ENCODE measurements around the gene NANP. TPM values are rescaled to one million over a fixed set of nuclear protein-coding genes. Genes with fewer than 3 reads are reported as not detected.
"Not testable (repeated sequence)": the region's sequence is repeated elsewhere in the genome, so short reads cannot be mapped to it uniquely, and the experiment has no call there.

Gene NANP
- total RNA-seq, 1 donor from 2014 or later: 10.0 TPM

DNA sequence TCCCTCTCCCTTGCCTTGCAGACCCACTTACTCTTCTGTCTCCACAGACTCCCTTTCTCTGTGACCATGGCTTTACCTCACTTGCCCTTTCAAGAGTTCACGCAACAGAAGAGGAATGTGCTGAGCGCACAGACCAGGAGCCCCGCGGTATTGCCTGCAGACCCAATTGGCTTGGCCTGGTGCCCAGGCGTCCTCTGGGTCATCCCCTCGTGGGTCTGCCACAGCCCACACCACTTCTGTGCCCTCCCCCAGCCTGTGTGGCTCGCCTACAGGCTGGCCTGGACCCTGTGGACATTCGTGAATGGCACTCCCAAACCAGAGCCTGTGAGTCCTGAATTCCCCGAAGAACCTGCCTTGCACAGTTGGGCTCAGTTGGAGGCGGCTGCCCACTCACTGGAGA, 23.2 kb downstream of the NANP start:
- no peaks in the 10 kb centered on the region for H3K9me3 Mint-ChIP-seq
- intact Hi-C loops (cut with micrococcal nuclease): no loop called here
- H3K4me3 Mint-ChIP-seq: no peak overlapping the region
- H3K27ac Mint-ChIP-seq: no peak overlapping the region
- H3K36me3 Mint-ChIP-seq (ENCODE audit: low read depth): no peaks in the 10 kb centered on the region
- peaks cover 4% of the 10 kb centered on the region for H3K27me3 Mint-ChIP-seq
- peaks cover 5% of the 10 kb centered on the region for H3K4me1 Mint-ChIP-seq
- DNase-seq: no peak

DNA sequence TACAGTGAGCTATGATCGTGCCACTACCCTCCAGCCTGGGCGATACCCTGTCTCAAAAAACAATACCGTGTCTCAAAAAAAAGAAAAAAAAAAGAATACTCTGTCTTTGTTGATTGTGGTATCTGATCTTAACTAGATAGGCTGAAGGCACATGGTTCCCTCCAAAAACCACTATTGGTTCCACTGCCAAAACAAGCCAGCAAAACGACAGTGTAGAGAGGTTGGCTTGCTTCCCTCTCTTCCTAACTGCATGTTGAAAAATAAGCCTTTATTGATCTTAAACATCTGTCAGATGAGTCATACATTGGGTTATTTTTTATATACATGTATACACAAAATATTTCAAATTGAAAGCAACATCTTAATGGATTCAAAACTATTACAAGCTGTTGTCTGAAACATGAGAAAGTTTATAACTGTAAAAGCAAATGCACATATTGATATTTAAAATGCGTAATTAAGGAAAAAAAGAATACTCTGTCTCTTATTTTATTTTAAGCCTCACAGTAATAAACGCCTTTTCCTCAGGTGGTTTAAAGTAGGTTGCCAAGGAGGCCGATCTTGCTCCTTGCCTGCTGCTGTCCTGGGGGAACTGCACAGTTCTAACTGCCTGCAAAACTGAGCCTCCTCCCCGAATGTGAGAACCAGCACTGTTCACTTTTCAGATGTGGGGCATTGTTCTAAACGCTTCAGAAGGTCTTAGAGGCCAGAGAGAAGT, 31.5 kb downstream of the NANP start:
- Mint-ChIP-seq H3K27me3 (peaks cover 16% of the 10 kb centered on the region), H3K9me3 (no peaks in the 10 kb centered on the region), H3K36me3 (ENCODE audit: low read depth) (no peaks in the 10 kb centered on the region), H3K4me3 (no peak overlapping the region), H3K4me1 (no peaks in the 10 kb centered on the region), H3K27ac (no peak overlapping the region)
- DNase-seq: no peak
- intact Hi-C loops (cut with micrococcal nuclease): no loop called here

DNA sequence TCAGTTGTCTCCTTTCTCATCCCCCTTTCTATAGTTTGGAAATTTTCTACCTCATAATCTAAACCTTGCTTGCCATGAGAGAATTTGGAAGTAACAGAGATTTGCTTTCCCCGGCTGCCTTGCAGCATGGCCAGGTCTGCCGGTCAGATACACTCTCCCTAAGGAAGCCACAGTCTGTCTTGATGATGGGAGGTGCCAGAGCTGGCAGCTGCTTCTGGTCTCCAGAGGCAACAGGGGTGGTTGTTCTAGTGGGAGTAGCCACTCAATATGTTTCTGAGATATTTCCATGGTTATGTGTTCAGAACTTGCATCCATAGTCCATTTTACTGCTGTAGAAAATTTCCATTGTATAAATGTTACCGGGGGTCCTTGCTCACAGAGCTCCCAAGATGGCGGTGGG, 33.0 kb downstream of the NANP start:
- peaks cover 12% of the 10 kb centered on the region for H3K27me3 Mint-ChIP-seq
- H3K27ac Mint-ChIP-seq; intact Hi-C loops (cut with micrococcal nuclease); H3K36me3 Mint-ChIP-seq (ENCODE audit: low read depth); DNase-seq; H3K4me1 Mint-ChIP-seq; H3K4me3 Mint-ChIP-seq; H3K9me3 Mint-ChIP-seq: not testable (repeated sequence)

DNA sequence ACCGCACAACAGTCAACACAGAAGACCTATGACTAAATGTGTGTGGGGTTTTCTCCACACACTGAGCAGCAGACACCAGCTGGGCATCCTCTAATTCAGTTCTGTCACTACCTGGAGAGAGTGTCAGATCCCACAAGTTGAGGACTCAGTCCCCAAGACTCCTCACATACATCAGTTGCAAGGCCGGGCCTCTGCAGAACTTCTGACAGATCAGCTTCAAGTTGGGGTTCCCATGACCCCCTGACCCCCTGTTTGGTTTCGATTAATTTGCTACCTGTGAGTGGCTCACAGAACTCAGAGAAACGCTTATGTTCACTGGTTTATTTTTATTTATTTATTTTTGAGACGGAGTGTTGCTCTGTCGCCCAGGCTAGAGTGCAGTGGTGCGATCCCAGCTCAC, 35.3 kb downstream of the NANP start:
- Mint-ChIP-seq H3K36me3 (ENCODE audit: low read depth) (peaks cover 5% of the 10 kb centered on the region), H3K27me3 (peaks cover 15% of the 10 kb centered on the region), H3K4me1 (peaks cover 7% of the 10 kb centered on the region), H3K9me3 (peaks cover 4% of the 10 kb centered on the region), H3K27ac (no peak overlapping the region), H3K4me3 (no peak overlapping the region)
- DNase-seq: no peak
- intact Hi-C loops (cut with micrococcal nuclease): no loop called here

GRCh38 chr20:25587536-25587935, 36.3 kb downstream of the NANP start:
- Mint-ChIP-seq H3K4me3 (no peak overlapping the region), H3K4me1 (peaks cover 12% of the 10 kb centered on the region), H3K36me3 (ENCODE audit: low read depth) (peaks cover 5% of the 10 kb centered on the region), H3K27ac (no peak overlapping the region), H3K27me3 (peaks cover 20% of the 10 kb centered on the region), H3K9me3 (peaks cover 7% of the 10 kb centered on the region)
- DNase-seq: no peak
- intact Hi-C loops (cut with micrococcal nuclease): no loop called here

DNA sequence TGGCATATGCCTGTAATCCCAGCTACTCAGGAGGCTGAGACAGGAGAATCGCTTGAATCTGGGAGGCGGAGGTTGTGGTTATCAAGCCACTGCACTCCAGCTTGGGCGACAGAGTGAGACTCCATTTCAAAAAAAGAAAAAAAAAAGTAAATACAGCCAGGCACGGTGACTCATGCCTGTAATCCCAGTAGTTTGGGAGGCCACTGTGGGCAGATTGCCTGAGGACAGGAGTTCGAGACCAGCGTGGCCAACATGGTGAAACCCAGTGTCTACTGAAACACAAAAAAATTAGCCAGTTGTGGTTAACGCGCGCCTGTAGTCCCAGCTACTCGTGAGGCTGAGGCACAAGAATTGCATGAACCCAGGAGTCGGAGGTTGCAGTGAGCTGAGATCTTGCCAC, 36.9 kb downstream of the NANP start:
- Mint-ChIP-seq H3K4me1 (peaks cover 12% of the 10 kb centered on the region), H3K4me3 (no peak overlapping the region), H3K36me3 (ENCODE audit: low read depth) (peaks cover 5% of the 10 kb centered on the region), H3K9me3 (peaks cover 7% of the 10 kb centered on the region), H3K27ac (no peak overlapping the region), H3K27me3 (peaks cover 20% of the 10 kb centered on the region)
- intact Hi-C loops (cut with micrococcal nuclease): no loop called here
- DNase-seq: no peak

DNA sequence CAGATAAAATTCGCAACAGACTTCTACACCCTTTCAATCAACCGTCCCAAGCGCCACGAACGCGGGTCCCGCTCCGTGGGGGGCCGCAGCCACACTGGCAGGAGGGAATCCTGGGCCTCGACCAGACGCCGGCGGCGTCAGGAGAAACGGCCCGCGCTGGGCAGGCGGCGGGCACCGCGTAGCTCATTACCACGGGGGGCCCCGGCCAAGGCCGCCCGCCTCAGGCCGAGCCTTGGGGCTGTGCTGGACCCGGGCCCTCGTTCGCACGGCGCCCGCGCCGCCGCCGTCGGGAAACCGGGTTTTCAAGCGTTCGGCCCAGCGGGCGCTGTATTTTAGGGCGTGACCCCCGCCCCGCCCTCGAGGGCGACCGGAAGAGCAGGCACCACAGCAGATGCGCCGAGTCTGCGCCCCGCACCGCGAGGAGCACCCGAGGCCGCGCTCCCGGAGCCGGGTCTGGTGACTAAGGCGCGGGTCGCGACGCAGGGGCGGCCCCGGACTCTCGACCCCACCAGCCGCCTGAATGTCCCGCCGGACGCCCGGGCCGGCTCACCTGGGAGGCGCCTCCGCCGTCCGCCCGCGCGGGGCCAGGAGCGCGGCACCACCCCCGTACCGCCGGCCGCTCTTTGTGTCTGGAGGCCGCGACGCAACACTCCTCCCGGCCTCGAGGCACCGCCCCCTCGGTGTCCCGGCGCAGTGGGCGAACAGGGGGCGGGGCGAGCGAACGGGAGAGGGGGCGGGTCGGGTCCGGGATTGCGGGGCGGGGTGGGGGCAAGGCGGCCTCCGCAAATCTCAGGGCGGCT, 38.7 kb downstream of the NANP start, which contains the start of gene NINL:
Gene NINL (minus strand): TSS at position 627 of the 800 bp plus-strand sequence. CDS start 58,944 bp downstream, outside the sequence.
- peaks cover 13% of the 10 kb centered on the region for H3K27me3 Mint-ChIP-seq
- peaks cover 5% of the 10 kb centered on the region for H3K36me3 Mint-ChIP-seq (ENCODE audit: low read depth)
- H3K27ac Mint-ChIP-seq: peak within 1 kb of the TSS; percentile 76
- peaks cover 12% of the 10 kb centered on the region for H3K4me1 Mint-ChIP-seq
- DNase-seq: peak; percentile 87
- H3K9me3 Mint-ChIP-seq: peaks cover 7% of the 10 kb centered on the region
- H3K4me3 Mint-ChIP-seq: peak within 1 kb of the TSS; percentile 78
- intact Hi-C loops (cut with micrococcal nuclease): loop anchor here (1.0 kb wide), 2 partner anchors 18 to 39 kb away; partner anchors contain the start of gene NANP

DNA sequence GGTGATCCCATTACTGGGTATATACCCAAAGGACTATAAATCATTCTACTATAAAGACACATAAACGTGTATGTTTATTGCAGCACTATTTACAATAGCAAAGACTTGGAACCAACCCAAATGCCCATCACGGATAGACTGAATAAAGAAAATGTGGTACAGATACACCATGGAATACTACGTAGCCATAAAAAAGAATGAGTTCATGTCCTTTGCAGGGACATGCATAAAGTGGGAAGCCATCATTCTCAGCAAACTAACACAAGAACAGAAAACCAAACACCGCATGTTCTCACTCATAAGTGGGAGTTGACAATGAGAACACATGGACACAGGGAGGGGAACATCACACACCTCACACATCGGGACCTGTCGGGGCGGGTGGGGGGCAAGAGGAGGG, 40.2 kb downstream of the NANP start:
- H3K4me3 Mint-ChIP-seq: peak overlapping the region; percentile 71
- H3K9me3 Mint-ChIP-seq; intact Hi-C loops (cut with micrococcal nuclease); H3K36me3 Mint-ChIP-seq (ENCODE audit: low read depth); DNase-seq: not testable (repeated sequence)
- H3K27ac Mint-ChIP-seq: peak overlapping the region; percentile 11
- H3K4me1 Mint-ChIP-seq: peaks cover 12% of the 10 kb centered on the region
- peaks cover 11% of the 10 kb centered on the region for H3K27me3 Mint-ChIP-seq

- peaks cover 11% of the 10 kb centered on the region for H3K27me3 Mint-ChIP-seq
- intact Hi-C loops (cut with micrococcal nuclease): no loop called here
- DNase-seq: no peak
- H3K4me1 Mint-ChIP-seq: peaks cover 12% of the 10 kb centered on the region
- peaks cover 7% of the 10 kb centered on the region for H3K9me3 Mint-ChIP-seq
- no peak overlapping the region for H3K27ac Mint-ChIP-seq
- H3K36me3 Mint-ChIP-seq (ENCODE audit: low read depth): peaks cover 5% of the 10 kb centered on the region
- no peak overlapping the region for H3K4me3 Mint-ChIP-seq
These were observed 43.1 kb downstream of the NANP start for GRCh38 chr20:25580711-25581110.

GRCh38 chr20:25579081-25579770, 44.6 kb downstream of the NANP start:
- Mint-ChIP-seq H3K9me3 (peaks cover 7% of the 10 kb centered on the region), H3K4me3 (no peak overlapping the region), H3K27me3 (peaks cover 11% of the 10 kb centered on the region), H3K36me3 (ENCODE audit: low read depth) (peaks cover 3% of the 10 kb centered on the region), H3K4me1 (peaks cover 8% of the 10 kb centered on the region), H3K27ac (no peak overlapping the region)
- intact Hi-C loops (cut with micrococcal nuclease): no loop called here
- DNase-seq: no peak

DNA sequence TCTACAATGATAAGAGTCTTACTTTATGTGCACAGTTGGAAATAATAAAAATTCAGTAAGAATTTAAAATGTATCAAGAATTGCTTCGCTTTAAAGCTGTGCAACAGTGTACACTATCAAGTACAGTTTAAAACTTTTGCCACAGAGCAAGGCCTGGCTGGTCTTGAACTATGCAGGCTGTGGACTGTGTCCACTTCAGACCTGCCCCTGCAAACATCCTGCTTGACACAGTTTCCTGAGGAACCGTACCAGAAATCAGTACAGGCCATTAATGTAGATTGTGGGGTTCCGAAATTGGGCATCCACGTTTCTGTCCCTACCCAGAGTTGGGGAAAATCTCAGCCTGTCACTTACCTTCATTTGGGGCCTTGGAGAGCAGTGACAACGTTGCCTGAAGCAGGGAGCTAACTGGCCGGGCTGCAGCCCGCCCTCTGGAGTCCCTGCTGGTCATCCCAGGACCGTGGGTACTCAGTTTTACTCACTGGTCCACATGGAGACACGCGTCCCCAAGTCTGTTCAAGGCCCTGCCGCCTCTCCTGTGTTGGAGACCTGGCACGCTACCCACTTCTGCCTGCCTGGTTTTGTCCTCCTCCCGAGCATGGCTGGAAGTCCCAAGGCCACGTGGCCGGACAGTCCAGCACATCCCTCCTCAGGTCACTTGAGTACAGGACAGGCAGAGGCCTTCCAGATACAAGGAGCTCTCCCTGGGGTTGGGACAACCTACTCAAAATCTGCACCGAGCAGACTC, 46.9 kb downstream of the NANP start:
- Mint-ChIP-seq H3K4me3 (no peak overlapping the region), H3K9me3 (no peaks in the 10 kb centered on the region), H3K27ac (no peak overlapping the region), H3K36me3 (ENCODE audit: low read depth) (no peaks in the 10 kb centered on the region), H3K27me3 (no peaks in the 10 kb centered on the region), H3K4me1 (no peaks in the 10 kb centered on the region)
- intact Hi-C loops (cut with micrococcal nuclease): no loop called here
- DNase-seq: no peak

DNA sequence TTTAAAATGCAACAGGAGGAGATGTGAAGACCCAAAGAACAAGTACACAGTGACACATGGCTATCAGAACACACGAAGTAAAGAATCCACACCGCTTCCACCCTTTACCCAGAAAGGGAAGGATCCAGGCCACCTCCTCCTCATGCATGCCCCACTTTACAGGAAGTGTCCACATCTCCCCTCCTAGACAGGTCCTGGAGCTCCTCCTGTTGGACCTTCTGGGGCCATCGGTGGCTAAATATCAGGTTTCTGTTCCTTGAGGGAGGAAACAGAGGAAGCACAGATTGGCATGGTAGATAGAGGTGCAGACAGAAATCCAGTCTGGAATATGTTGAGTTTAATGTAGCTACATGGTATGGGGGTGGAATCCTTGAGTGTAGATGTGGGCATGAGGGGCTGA, 49.4 kb downstream of the NANP start:
- intact Hi-C loops (cut with micrococcal nuclease): no loop called here
- Mint-ChIP-seq H3K27ac (no peak overlapping the region), H3K27me3 (no peaks in the 10 kb centered on the region), H3K4me1 (no peaks in the 10 kb centered on the region), H3K36me3 (ENCODE audit: low read depth) (no peaks in the 10 kb centered on the region), H3K9me3 (no peaks in the 10 kb centered on the region), H3K4me3 (no peak overlapping the region)
- DNase-seq: no peak

Measured in activated CD4-positive, alpha-beta T cell treated with anti-CD3 and anti-CD28 coated beads, Interleukin-2, amount 10 ng/mL, durations not matched to agents 24 days and 14 days (primary cell).